Aortic smooth muscle cell (primary cell): ENCODE data around the gene ZNRF4. TPM values are rescaled to one million over a fixed set of nuclear protein-coding genes. Genes with fewer than 3 reads are reported as not detected.

Source experiments
- total RNA-seq: library from RNA; depleted of rRNA; stranded (reverse); fragments of >200 nt; gene quantifications from 2 replicates; pipeline ENCODE4 v1.2.3, GENCODE V29; 2014

The ZNRF4 gene, protein sequence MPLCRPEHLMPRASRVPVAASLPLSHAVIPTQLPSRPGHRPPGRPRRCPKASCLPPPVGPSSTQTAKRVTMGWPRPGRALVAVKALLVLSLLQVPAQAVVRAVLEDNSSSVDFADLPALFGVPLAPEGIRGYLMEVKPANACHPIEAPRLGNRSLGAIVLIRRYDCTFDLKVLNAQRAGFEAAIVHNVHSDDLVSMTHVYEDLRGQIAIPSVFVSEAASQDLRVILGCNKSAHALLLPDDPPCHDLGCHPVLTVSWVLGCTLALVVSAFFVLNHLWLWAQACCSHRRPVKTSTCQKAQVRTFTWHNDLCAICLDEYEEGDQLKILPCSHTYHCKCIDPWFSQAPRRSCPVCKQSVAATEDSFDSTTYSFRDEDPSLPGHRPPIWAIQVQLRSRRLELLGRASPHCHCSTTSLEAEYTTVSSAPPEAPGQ
- not detected in 2 replicates for total RNA-seq

DNA sequence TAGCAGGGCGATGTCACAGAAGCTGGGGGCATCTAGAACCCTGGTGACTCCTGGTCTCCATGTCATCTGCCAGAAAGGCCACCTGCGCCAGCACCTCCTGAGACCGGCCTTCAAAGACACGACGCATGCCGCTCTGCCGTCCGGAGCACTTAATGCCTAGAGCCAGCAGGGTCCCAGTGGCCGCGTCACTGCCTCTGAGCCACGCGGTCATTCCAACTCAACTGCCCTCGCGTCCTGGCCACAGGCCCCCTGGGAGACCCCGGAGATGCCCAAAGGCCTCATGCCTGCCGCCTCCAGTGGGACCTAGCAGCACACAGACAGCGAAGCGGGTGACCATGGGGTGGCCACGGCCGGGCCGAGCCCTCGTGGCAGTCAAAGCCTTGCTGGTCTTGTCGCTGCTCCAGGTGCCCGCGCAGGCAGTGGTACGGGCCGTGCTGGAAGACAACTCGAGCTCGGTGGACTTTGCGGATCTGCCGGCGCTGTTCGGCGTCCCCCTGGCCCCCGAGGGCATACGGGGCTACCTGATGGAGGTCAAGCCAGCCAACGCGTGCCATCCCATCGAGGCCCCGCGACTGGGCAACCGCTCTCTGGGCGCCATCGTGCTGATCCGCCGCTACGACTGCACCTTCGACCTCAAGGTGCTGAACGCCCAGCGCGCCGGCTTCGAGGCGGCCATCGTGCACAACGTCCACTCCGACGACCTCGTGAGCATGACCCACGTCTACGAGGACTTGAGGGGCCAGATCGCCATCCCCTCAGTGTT lies at the start of gene ZNRF4:
TSS of gene ZNRF4 (plus strand) at position 51 of the 763 bp plus-strand sequence. CDS start at position 126, 75 bp downstream.

Other genes with a start within 250 kb of the ZNRF4 start
- gene PTPRS, start 114.6 kb upstream of the ZNRF4 start, total RNA-seq = 92.6 and 110 TPM in 2 replicates
- 0.12 TPM in 1 of 2 replicates, not detected in the other for gene TINCR, start 112.5 kb downstream of the ZNRF4 start, total RNA-seq
- 32.4 and 32.9 TPM in 2 replicates for gene SAFB2, start 167.4 kb downstream of the ZNRF4 start, total RNA-seq
- gene SAFB, start 167.7 kb downstream of the ZNRF4 start, total RNA-seq = 39.4 and 56.7 TPM in 2 replicates
- gene MICOS13, start 225.1 kb downstream of the ZNRF4 start, total RNA-seq = 43.5 and 51.8 TPM in 2 replicates
- gene HSD11B1L, start 225.6 kb downstream of the ZNRF4 start, total RNA-seq = 9.1 and 9.6 TPM in 2 replicates
- 348 and 461 TPM in 2 replicates for gene RPL36, start 234.9 kb downstream of the ZNRF4 start, total RNA-seq